ENCODE results near the gene LSM14B.
"Not testable (repeated sequence)": the region's sequence is repeated elsewhere in the genome, so short reads cannot be mapped to it uniquely, and the experiment has no call there.

Gene LSM14B

GRCh38 chr20:62114894-62115293 is 7.4 kb upstream of the LSM14B start:
- DNase-seq: no peak

- DNase-seq: not testable (repeated sequence)
These were observed 6.4 kb upstream of the LSM14B start for GRCh38 chr20:62115800-62116407.

GRCh38 chr20:62116558-62117361 is 5.5 kb upstream of the LSM14B start:
- DNase-seq: no peak

GRCh38 chr20:62117362-62117646 is 5.0 kb upstream of the LSM14B start:
- peak; percentile 78 for DNase-seq

- DNase-seq: no peak
These were observed 4.6 kb upstream of the LSM14B start for GRCh38 chr20:62117658-62118057.

GRCh38 chr20:62118113-62119043 is 3.9 kb upstream of the LSM14B start:
- DNase-seq: no peak

GRCh38 chr20:62119115-62119514 is 3.2 kb upstream of the LSM14B start:
- no peak for DNase-seq

GRCh38 chr20:62119591-62120364 is 2.5 kb upstream of the LSM14B start:
- DNase-seq: no peak

- no peak for DNase-seq
These were observed 1.9 kb upstream of the LSM14B start for GRCh38 chr20:62120365-62120762.

- peak; percentile 73 for DNase-seq
These were observed 1.1 kb upstream of the LSM14B start for GRCh38 chr20:62120990-62121775.

- peak; percentile 28 for DNase-seq
These were observed 577 bp downstream of the LSM14B start for GRCh38 chr20:62122654-62123449.

- peak; percentile 30 for DNase-seq
These were observed 1.3 kb downstream of the LSM14B start for GRCh38 chr20:62123450-62124118.

- no peak for DNase-seq
These were observed 3.9 kb downstream of the LSM14B start for GRCh38 chr20:62126141-62126540.

GRCh38 chr20:62127799-62128198 is 5.5 kb downstream of the LSM14B start:
- no peak for DNase-seq

- no peak for DNase-seq
These were observed 6.2 kb downstream of the LSM14B start for GRCh38 chr20:62128502-62128901.

- DNase-seq: no peak
These were observed 7.7 kb downstream of the LSM14B start for GRCh38 chr20:62129731-62130531.

GRCh38 chr20:62131560-62132320 is 9.5 kb downstream of the LSM14B start:
- DNase-seq: no peak

- DNase-seq: no peak
These were observed 10.1 kb downstream of the LSM14B start for GRCh38 chr20:62132421-62132820.
